Neural cell (in vitro differentiated cells): Measurements from ENCODE around the gene EIF1B. TPM values are rescaled to one million over a fixed set of nuclear protein-coding genes. Genes with fewer than 3 reads are reported as not detected.

ENCODE experiments used
- H2AFZ ChIP-seq: fragments of 200-600, 300-800 bp; sonication (generic), shearing (Covaris generic); 2 replicates; pipeline ENCODE4 v1.6.0; 2014; ENCODE audit warnings: low read depth, mild to moderate bottlenecking, antibody characterized with exemption, low read length, moderate library complexity
- H3F3A ChIP-seq: fragments of 200-600 bp; shearing (Covaris generic); 2 replicates; pipeline ENCODE4 v1.6.1; 2016; ENCODE audit warnings: mild to moderate bottlenecking, moderate library complexity, mixed read lengths, antibody characterized with exemption, low read length; ENCODE audit not compliant: insufficient read depth, poor library complexity, severe bottlenecking
- H3K27ac ChIP-seq: fragments of 200-600, 300-800 bp; sonication (generic), shearing (Covaris generic); 2 replicates; pipeline ENCODE4 v1.5.1; 2014; ENCODE audit warnings: mild to moderate bottlenecking, low read length, moderate library complexity
- H3K27me3 ChIP-seq: fragments of 300-800, 200-600 bp; sonication (generic), shearing (Covaris generic); 2 replicates; pipeline ENCODE4 v1.6.0; 2014; ENCODE audit warnings: mild to moderate bottlenecking, low read depth, low read length, moderate library complexity; ENCODE audit not compliant: insufficient read depth
- H3K36me3 ChIP-seq: fragments of 300-800, 200-600 bp; sonication (generic), shearing (Covaris generic); 2 replicates; pipeline ENCODE4 v1.5.1; 2014; ENCODE audit warnings: mild to moderate bottlenecking, antibody characterized with exemption, low read length, moderate library complexity; ENCODE audit not compliant: insufficient read depth
- H3K4me2 ChIP-seq: fragments of 300-800, 200-600 bp; sonication (generic), shearing (Covaris generic); 2 replicates; pipeline ENCODE4 v1.6.0; 2014; ENCODE audit warnings: mild to moderate bottlenecking, low read length
- H3K4me3 ChIP-seq: fragments of 300-800, 200-600 bp; sonication (generic), shearing (Covaris generic); 2 replicates; pipeline ENCODE4 v1.5.1; 2014; ENCODE audit warnings: mild to moderate bottlenecking, low read length, moderate library complexity
- H3K79me2 ChIP-seq: fragments of 200-600 bp; shearing (Covaris generic); replicated peaks from 2 replicates; pipeline ENCODE4 v1.6.0; 2014; ENCODE audit warnings: mild to moderate bottlenecking, low read length, moderate library complexity; ENCODE audit not compliant: insufficient read depth
- H3K9ac ChIP-seq: fragments of 300-800, 200-600 bp; sonication (generic), shearing (Covaris generic); 2 replicates; pipeline ENCODE4 v1.6.1; 2016; ENCODE audit warnings: mild to moderate bottlenecking, low read length, mixed read lengths
- H3K9me2 ChIP-seq: fragments of 200-600 bp; shearing (Covaris generic); 2 replicates; pipeline ENCODE4 v1.6.1; 2016; ENCODE audit warnings: mild to moderate bottlenecking, low read length, mixed read lengths; ENCODE audit not compliant: insufficient read depth
- H3K9me3 ChIP-seq: fragments of 200-600, 300-800 bp; sonication (generic), shearing (Covaris generic); 2 replicates; pipeline ENCODE4 v1.6.1; 2016; ENCODE audit warnings: mild to moderate bottlenecking, mixed run types, low read length, moderate library complexity, mixed read lengths
- H4K20me1 ChIP-seq: fragments of 200-600 bp; shearing (Covaris generic); 2 replicates; pipeline ENCODE4 v1.6.1; 2016; ENCODE audit warnings: mild to moderate bottlenecking, mixed run types; ENCODE audit not compliant: insufficient read depth
- CTCF ChIP-seq: fragments of 450-650 bp; IDR thresholded peaks from 2 replicates; pipeline ENCODE4 v1.5.1; 2014; ENCODE audit warnings: antibody characterized with exemption, mild to moderate bottlenecking, moderate library complexity; ENCODE audit not compliant: poor library complexity, severe bottlenecking
- EP300 ChIP-seq: fragments of 450-650 bp; conservative IDR thresholded peaks from 2 replicates; pipeline ENCODE4 v1.6.1; 2014; ENCODE audit warnings: antibody characterized with exemption, mild to moderate bottlenecking, moderate library complexity; ENCODE audit not compliant: poor library complexity, severe bottlenecking
- EZH2 ChIP-seq: fragments of 200-600, 300-800 bp; shearing (Covaris generic), sonication (generic); IDR thresholded peaks from 2 replicates; pipeline ENCODE4 v1.6.1; 2014; ENCODE audit warnings: antibody characterized with exemption, low read length, borderline replicate concordance, mild to moderate bottlenecking; ENCODE audit not compliant: insufficient read depth, poor library complexity, severe bottlenecking
- MXI1 ChIP-seq: fragments of 450-650 bp; conservative IDR thresholded peaks from 2 replicates; pipeline ENCODE4 v1.6.1; 2014; ENCODE audit warnings: antibody characterized with exemption, mild to moderate bottlenecking; ENCODE audit not compliant: poor library complexity, severe bottlenecking
- POLR2AphosphoS5 ChIP-seq: IDR thresholded peaks from 2 replicates; pipeline ENCODE4 v1.6.1; 2012
- RAD21 ChIP-seq: fragments of 450-650 bp; conservative IDR thresholded peaks from 2 replicates; pipeline ENCODE4 v1.6.1; 2014; ENCODE audit warnings: antibody characterized with exemption, mild to moderate bottlenecking, moderate library complexity
- SMC3 ChIP-seq: fragments of 450-650 bp; conservative IDR thresholded peaks from 2 replicates; pipeline ENCODE4 v1.6.1; 2014; ENCODE audit warnings: antibody characterized with exemption, mild to moderate bottlenecking, moderate library complexity; ENCODE audit not compliant: poor library complexity
- TAF1 ChIP-seq: IDR thresholded peaks from 2 replicates; pipeline ENCODE4 v1.6.1; 2012; ENCODE audit warnings: low read depth
- polyA plus RNA-seq: library from polyadenylated mRNA; depleted of rRNA; stranded (reverse); fragments of >200 nt; gene quantifications from 2 replicates; pipeline ENCODE4 v1.2.3, GENCODE V29; 2014
- TF ChIP-seq, protein P1 (sequence below): IDR thresholded peaks from 2 replicates; pipeline ENCODE4 v1.6.1; 2012; ENCODE audit warnings: borderline replicate concordance

The EIF1B gene
- polyA plus RNA-seq, 1 donor from 2014 or later = 88.0 TPM

GRCh38 chr3:40328374-40328773, 18.9 kb downstream of the EIF1B start:
- no peak overlapping the region for H3K9ac ChIP-seq

GRCh38 chr3:40329071-40329470, 19.6 kb downstream of the EIF1B start:
- Histone ChIP-seq H3F3A (no peaks in the 10 kb centered on the region), H3K9me2 (no peaks in the 10 kb centered on the region), H3K27ac (no peak overlapping the region), H3K79me2 (no peaks in the 10 kb centered on the region), H4K20me1 (no peaks in the 10 kb centered on the region), H3K9me3 (no peaks in the 10 kb centered on the region), H3K36me3 (no peaks in the 10 kb centered on the region), H3K9ac (no peak overlapping the region), H3K27me3 (no peaks in the 10 kb centered on the region), H2AFZ (no peak overlapping the region), H3K4me2 (no peak overlapping the region), H3K4me3 (no peak overlapping the region)
- TF ChIP-seq EZH2 (no peak), SMC3 (no peak), CTCF (no peak), RAD21 (no peak), TAF1 (no peak), EP300 (no peak), MXI1 (no peak), POLR2AphosphoS5 (no peak)
- TF ChIP-seq, protein P1, sequence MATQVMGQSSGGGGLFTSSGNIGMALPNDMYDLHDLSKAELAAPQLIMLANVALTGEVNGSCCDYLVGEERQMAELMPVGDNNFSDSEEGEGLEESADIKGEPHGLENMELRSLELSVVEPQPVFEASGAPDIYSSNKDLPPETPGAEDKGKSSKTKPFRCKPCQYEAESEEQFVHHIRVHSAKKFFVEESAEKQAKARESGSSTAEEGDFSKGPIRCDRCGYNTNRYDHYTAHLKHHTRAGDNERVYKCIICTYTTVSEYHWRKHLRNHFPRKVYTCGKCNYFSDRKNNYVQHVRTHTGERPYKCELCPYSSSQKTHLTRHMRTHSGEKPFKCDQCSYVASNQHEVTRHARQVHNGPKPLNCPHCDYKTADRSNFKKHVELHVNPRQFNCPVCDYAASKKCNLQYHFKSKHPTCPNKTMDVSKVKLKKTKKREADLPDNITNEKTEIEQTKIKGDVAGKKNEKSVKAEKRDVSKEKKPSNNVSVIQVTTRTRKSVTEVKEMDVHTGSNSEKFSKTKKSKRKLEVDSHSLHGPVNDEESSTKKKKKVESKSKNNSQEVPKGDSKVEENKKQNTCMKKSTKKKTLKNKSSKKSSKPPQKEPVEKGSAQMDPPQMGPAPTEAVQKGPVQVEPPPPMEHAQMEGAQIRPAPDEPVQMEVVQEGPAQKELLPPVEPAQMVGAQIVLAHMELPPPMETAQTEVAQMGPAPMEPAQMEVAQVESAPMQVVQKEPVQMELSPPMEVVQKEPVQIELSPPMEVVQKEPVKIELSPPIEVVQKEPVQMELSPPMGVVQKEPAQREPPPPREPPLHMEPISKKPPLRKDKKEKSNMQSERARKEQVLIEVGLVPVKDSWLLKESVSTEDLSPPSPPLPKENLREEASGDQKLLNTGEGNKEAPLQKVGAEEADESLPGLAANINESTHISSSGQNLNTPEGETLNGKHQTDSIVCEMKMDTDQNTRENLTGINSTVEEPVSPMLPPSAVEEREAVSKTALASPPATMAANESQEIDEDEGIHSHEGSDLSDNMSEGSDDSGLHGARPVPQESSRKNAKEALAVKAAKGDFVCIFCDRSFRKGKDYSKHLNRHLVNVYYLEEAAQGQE = no peak

More at GRCh38 chr3:40328374-40328773, 18.9 kb downstream of the EIF1B start:
- H3K4me2 ChIP-seq = no peak overlapping the region
- H3K9me3 ChIP-seq = no peaks in the 10 kb centered on the region
- H4K20me1 ChIP-seq = no peaks in the 10 kb centered on the region
- no peaks in the 10 kb centered on the region for H3K9me2 ChIP-seq
- TF ChIP-seq RAD21 (no peak), POLR2AphosphoS5 (no peak), SMC3 (no peak), CTCF (no peak), MXI1 (no peak), EP300 (no peak), TAF1 (no peak), EZH2 (no peak)
- TF ChIP-seq, protein P1 = no peak
- H3K27me3 ChIP-seq = no peaks in the 10 kb centered on the region
- no peaks in the 10 kb centered on the region for H3K79me2 ChIP-seq
- H3F3A ChIP-seq = no peaks in the 10 kb centered on the region
- H3K27ac ChIP-seq = no peak overlapping the region
- H2AFZ ChIP-seq = no peak overlapping the region
- no peaks in the 10 kb centered on the region for H3K36me3 ChIP-seq
- no peak overlapping the region for H3K4me3 ChIP-seq
